HL-60 (cell line): ENCODE measurements around the gene ADCYAP1R1.

Experiments used
- GABPA ChIP-seq: IDR thresholded peaks from 2 replicates; pipeline ENCODE4 v1.6.1; 2012; ENCODE audit warnings: low read depth
- TF ChIP-seq, protein P1 (sequence below): IDR thresholded peaks from one replicate; pipeline ENCODE4 v1.5.1; 2011; ENCODE audit warnings: low read length, control low read depth, inconsistent platforms; ENCODE audit not compliant: insufficient read depth

DNA sequence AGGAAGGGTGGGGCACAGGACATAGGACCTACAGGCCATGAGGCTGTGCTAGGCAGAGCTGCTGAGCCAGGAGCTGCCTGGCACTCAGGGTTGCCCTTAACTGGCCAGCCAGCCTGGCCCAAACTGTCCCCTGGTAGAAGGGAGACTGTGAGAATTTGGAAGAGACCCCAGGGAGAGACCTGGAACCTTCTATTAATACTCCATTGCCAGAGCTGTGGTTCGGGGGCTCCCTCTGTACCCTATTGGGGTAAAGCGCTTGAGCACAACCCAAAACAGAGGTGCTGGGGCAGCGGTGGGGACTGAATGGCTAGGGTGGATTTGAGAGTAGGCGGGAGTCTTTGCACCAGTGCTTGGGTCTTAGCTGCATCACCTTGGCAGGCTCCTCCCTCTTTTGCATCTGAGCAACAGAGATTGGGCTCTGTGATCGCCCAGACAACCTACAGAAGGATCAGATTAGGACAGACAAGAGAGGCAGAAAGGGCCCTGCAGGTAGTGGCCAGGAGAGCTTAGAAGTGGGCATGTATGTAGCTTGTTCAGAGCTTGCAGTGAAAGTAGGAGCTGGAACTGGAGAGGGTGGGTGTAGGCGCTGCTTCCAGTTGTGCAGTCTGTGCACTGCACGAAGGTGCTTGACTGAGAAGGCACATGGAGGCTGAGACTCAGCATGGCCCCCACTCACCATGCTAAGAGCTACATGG is 53.3 kb downstream of the ADCYAP1R1 start:
- TF ChIP-seq, protein P1, sequence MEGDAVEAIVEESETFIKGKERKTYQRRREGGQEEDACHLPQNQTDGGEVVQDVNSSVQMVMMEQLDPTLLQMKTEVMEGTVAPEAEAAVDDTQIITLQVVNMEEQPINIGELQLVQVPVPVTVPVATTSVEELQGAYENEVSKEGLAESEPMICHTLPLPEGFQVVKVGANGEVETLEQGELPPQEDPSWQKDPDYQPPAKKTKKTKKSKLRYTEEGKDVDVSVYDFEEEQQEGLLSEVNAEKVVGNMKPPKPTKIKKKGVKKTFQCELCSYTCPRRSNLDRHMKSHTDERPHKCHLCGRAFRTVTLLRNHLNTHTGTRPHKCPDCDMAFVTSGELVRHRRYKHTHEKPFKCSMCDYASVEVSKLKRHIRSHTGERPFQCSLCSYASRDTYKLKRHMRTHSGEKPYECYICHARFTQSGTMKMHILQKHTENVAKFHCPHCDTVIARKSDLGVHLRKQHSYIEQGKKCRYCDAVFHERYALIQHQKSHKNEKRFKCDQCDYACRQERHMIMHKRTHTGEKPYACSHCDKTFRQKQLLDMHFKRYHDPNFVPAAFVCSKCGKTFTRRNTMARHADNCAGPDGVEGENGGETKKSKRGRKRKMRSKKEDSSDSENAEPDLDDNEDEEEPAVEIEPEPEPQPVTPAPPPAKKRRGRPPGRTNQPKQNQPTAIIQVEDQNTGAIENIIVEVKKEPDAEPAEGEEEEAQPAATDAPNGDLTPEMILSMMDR, result no peak
- no peak for TF ChIP-seq GABPA
